LNCaP clone FGC (cell line): ENCODE results near the gene C1QC.
"Not testable (repeated sequence)": the region's sequence is repeated elsewhere in the genome, so short reads cannot be mapped to it uniquely, and the experiment has no call there.

Experiments used
- DNase-seq: peaks from one replicate; pipeline ENCODE4 v3.0.0-alpha.2; 2011; ENCODE audit warnings: low read depth
- H3K4me3 ChIP-seq: 2 replicates; pipeline ENCODE4 v1.5.1; 2011; ENCODE audit warnings: mild to moderate bottlenecking, low read depth, low read length, control low read depth
- TF ChIP-seq, protein P1 (sequence below): IDR thresholded peaks from 2 replicates; pipeline ENCODE4 v1.5.1; 2012; ENCODE audit warnings: mild to moderate bottlenecking; ENCODE audit not compliant: control insufficient read depth, insufficient read depth; ENCODE audit errors: extremely low read depth

C1QC gene

DNA sequence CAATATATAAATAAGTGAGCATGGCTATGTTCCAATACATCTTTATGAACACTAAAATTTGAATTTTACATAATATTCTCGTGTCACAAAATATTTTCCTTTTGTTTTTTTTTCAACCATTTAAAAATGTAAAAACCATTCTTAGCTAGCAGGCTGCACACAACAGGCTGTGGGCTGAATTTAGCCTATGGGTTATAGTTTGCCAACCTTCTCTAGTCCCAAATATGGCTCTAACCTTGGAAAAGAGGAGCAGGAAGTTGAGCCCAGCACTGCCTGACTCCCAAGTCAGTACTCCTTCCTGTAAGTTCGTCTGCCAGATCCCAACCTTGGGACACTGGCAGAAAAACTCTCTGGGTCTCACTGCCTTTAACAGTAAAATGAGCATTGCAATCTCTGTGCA lies 23.0 kb downstream of the C1QC start:
- no peak for DNase-seq
- H3K4me3 ChIP-seq: no peak overlapping the region
- TF ChIP-seq, protein P1, sequence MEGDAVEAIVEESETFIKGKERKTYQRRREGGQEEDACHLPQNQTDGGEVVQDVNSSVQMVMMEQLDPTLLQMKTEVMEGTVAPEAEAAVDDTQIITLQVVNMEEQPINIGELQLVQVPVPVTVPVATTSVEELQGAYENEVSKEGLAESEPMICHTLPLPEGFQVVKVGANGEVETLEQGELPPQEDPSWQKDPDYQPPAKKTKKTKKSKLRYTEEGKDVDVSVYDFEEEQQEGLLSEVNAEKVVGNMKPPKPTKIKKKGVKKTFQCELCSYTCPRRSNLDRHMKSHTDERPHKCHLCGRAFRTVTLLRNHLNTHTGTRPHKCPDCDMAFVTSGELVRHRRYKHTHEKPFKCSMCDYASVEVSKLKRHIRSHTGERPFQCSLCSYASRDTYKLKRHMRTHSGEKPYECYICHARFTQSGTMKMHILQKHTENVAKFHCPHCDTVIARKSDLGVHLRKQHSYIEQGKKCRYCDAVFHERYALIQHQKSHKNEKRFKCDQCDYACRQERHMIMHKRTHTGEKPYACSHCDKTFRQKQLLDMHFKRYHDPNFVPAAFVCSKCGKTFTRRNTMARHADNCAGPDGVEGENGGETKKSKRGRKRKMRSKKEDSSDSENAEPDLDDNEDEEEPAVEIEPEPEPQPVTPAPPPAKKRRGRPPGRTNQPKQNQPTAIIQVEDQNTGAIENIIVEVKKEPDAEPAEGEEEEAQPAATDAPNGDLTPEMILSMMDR: no peak

DNA sequence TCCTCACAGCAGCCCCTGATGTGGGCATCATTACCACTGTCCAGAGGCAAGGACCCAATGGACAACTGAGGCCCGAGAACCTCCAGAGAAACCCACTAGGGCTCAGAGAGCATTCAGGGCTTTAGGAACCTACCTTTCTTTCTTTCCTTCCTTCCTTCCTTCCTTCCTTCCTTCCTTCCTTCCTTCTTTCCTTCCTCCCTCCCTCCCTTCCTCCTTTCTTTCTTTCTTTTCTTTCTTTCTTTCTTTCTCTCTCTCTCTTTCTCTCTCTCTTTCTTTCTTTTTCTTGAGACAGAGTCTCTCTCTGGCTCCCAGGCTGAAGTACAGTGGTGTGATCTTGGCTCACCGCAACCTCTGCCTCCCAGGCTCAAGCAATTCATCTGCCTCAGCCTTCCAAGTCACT lies 25.4 kb downstream of the C1QC start:
- H3K4me3 ChIP-seq, DNase-seq: not testable (repeated sequence)

DNA sequence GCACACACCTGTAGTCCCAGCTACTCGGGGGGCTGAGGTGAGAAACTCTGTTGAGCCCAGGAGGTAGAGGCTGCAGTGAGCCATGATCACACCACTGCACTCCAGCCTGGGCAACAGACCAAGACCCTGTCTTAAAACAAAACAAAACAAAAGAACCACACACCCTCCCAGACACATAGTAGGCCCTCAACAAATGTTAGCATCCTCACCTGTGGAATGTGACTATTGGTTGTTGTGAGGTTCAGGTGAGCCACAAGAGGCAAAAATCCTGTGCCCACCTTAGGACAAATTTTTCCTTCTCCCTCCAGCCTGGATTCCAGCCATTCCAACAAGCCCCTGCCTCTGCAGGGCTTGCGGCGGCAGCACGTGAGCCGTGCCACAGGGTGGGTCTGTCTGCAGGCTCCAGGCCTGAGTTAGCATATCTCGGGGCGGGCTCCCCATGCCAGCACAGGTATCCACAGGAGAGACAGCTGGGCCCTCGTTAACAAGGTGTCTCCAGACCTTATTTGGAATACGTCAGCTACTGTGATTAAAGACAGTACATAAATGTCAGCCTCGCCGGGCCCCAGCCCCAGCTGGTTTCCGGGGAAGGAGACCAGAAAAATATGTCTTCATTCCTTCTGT lies 27.0 kb downstream of the C1QC start:
- TF ChIP-seq, protein P1: no peak
- no peak overlapping the region for H3K4me3 ChIP-seq
- no peak for DNase-seq

DNA sequence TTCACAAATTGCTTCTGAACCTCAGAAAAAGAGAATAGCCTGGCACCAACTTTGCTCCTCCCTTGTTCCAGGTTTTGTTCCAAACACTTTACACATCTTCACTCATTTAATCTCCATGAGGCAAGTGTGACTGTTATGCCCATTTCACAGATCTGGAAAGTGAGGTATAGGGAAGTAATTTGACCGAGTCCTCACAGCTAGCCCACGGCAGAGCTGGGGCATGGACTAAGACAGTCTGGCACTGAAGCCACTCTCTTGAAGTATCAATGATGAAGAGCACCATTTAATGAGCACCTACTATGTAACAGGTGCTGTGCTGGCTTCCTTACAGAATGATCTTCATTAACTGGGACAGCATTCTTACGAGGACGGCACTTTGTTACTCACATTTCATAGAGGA lies 28.6 kb downstream of the C1QC start:
- DNase-seq: no peak
- H3K4me3 ChIP-seq: no peak overlapping the region
- TF ChIP-seq, protein P1: no peak

DNA sequence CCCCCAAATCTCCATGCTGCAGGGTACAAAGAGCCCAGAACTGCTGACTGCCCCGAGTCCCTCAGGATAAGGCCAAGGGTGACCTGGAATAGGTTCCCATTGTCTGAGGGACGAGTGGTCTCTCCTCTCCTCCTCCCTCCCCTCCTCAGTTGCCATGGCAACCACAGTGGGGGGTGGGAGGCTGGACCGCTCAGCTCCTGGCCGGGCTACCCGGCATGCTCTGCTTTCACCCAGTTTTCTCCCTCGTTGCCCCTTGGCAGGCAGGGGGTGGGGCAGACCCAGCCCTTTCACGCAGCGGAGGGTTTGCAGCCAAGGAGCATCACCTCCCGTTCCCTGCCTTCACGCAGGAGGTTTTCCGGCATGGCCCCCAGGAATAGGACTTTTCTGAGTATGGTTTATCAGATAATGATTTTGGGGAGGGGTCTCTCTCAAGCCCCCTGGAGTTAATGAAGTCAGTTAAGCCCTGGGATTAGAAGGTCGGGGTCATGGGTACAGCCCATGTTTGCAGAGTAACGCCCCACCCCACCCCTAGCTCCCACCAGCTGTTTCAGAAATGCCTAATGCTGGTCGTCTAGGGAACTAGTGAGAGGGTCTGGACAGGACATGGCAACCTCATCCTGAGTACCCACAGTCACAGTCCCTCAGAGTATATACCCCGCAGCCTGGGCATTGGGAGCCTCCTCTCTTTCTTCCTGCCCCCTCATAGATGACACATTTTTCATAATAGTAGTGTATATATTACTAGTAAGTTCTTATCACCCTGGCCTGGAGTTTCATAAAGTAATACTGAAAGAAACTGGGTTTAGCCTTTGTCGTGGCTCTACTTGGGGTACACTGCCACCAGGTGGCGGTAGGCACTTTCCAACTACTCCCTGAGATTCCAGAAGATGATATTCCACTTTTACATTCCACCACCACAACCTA lies 30.3 kb downstream of the C1QC start:
- no peak overlapping the region for H3K4me3 ChIP-seq
- no peak for DNase-seq
- TF ChIP-seq, protein P1: peak; percentile 58

DNA sequence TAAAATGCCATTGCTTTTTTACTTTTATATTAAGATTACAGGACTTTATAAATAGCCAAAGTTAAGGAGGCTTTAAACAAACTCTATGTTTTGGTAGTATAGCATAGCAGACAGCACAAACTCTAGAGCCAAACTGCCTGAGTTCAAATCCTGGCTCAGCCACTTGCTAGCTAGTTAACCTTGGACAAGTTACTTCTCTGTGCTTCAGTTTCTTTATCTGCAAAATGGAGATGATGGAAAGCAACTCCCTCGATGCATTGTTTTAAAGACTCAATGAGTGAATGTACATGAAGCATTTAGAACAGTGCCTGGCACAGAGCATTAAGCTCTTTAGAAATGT lies 30.9 kb downstream of the C1QC start:
- TF ChIP-seq, protein P1: no peak
- no peak for DNase-seq
- no peak overlapping the region for H3K4me3 ChIP-seq

DNA sequence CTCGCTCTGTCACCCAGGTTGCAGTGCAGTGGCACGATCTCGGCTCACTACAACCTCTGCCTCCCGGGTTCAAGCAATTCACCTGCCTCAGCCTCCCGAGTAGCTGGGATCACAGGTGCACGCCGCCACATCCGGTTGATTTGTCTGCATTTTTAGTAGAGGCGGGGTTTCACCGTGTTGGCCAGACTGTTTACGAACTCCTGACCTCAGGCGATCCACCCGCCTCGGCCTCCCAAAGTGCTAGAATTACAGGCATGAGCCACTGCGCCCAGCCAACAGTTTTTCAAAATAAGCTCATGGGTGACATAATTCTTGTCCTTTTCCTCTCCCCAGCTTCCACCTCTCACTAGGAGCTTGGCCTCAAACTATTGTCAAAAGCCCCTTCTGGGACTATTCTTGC lies 32.7 kb downstream of the C1QC start:
- H3K4me3 ChIP-seq, DNase-seq: not testable (repeated sequence)
